K562 (cell line): ENCODE measurements around the gene HCN3. TPM values are rescaled to one million over a fixed set of nuclear protein-coding genes. Genes with fewer than 3 reads are reported as not detected.

Experiments used
- C11orf30 ChIP-seq: fragments of 450-650 bp; IDR thresholded peaks from 2 replicates; pipeline ENCODE4 v1.6.1; 2016; ENCODE audit warnings: low read depth, mild to moderate bottlenecking
- HNRNPLL ChIP-seq: fragments of 200-400 bp; formaldehyde crosslinking; IDR thresholded peaks from 2 replicates; pipeline ENCODE4 v1.6.1; 2017; ENCODE audit warnings: low read length, low read depth, mild to moderate bottlenecking; ENCODE audit not compliant: poor library complexity, severe bottlenecking
- NRF1 ChIP-seq, 2 experiments: fragments of 450-650 bp; IDR thresholded peaks in 1 of 2; conservative IDR thresholded peaks in 1 of 2; 2 replicates each; pipeline ENCODE4 v1.6.1; 2014; ENCODE audit warnings: mild to moderate bottlenecking in 2 of 2
- POLR2G ChIP-seq: fragments of 200-400 bp; formaldehyde crosslinking; IDR thresholded peaks from 2 replicates; pipeline ENCODE4 v1.6.1; 2017; ENCODE audit warnings: low read depth, mild to moderate bottlenecking, antibody characterized with exemption, low read length, moderate library complexity
- ZNF174 ChIP-seq: fragments of 250-450 bp; sonication (Bioruptor Pico); IDR thresholded peaks from 2 replicates; pipeline ENCODE4 v1.4.0; 2020; ENCODE audit warnings: mild to moderate bottlenecking
- ZNF77 ChIP-seq: fragments of 250-450 bp; sonication (Bioruptor Pico); IDR thresholded peaks from 2 replicates; pipeline ENCODE4 v1.5.0; 2020
- polyA plus RNA-seq, 8 experiments: library from polyadenylated mRNA; depleted of rRNA in 4 of 8; stranded (reverse) in 5 of 8; unstranded in 3 of 8; fragments of >200 nt; fragmentation: Nextera tagmentation in 2 of 8; fragmentation: Illumina TruSeq in 1 of 8; extraction: Ambion mirVana in 2 of 8; extraction: Trizol in 1 of 8; gene quantifications; 2 replicates each; pipeline versions ENCODE4 v1.2.1 to v1.2.3, GENCODE V29; 2011 to 2014; ENCODE audit warnings: inconsistent platforms in 1 of 8, missing spikeins in 1 of 8
- total RNA-seq, 7 experiments: library from RNA; depleted of rRNA in 6 of 7; stranded (reverse); fragments of >200 nt in 6 of 7; fragmentation: Illumina TruSeq in 2 of 7; extraction: Trizol in 2 of 7; gene quantifications; 2 replicates each; pipeline versions ENCODE4 v1.2.1 to v1.2.3, GENCODE V29; 2011 to 2021; ENCODE audit warnings: low replicate concordance in 1 of 7
- TF ChIP-seq, protein P1 (sequence below): fragments of 450-650 bp; IDR thresholded peaks from 2 replicates; pipeline ENCODE4 v1.6.1; 2016; ENCODE audit warnings: mild to moderate bottlenecking, moderate library complexity
- TF ChIP-seq, protein P2 (sequence below): sonication (generic); formaldehyde crosslinking; IDR thresholded peaks from 2 replicates; pipeline ENCODE4 v1.8.1; 2023; ENCODE audit warnings: mild to moderate bottlenecking, missing genetic modification reagents, moderate library complexity
- TF ChIP-seq, protein P3 (sequence below): fragments of 450-650 bp; conservative IDR thresholded peaks from 2 replicates; pipeline ENCODE4 v1.6.1; 2016; ENCODE audit warnings: missing genetic modification characterization, low read depth, mild to moderate bottlenecking, control low read depth, missing compliant biosample characterization

Gene HCN3
- total and polyA plus RNA-seq, 9 of the 15 experiments (the other 6 are each of a cell fraction or from before 2014, with no cell fraction given) = 0.91 to 9.7 (median 3.9) TPM

DNA sequence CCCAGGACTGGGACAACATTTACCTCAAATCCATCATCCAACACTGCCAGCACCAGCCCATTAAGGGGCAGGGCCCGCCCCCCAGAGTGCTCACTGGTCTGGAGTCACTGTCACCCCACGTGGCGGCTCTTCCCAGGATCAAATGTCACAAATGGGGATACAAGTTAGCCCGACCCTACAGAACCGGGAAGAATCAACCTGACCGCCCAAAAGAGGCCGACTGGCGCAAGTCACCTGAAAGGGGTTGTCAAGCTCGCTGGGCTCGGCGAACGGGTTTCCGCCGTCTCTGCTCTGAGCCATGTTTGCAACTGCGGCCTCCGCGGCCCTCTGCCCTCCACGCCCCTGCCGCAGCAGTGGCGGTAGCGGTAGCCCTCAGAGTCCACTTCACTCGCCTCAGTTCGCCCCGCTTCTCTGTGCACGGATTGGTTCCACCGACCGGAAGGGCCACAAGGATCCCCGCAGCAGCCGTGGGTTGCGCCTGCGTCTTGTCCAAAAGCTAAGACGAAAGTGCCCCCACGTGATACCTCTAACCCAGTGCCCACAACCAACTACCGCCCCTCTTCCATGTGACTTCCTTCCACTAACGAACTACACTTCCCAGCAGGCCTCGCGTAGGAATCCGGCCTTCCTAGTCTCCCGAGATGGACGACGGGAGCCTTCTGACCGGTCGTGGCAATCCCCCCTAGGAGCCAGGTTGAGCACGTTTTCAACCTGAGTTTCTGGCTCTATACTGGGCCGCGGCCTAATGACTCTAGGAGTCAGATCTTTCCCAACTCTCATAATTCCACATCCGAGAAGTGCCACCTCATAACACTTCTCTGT, 15.2 kb upstream of the HCN3 start, which contains the start of gene SCAMP3 (continued):
- TF ChIP-seq, protein P1, sequence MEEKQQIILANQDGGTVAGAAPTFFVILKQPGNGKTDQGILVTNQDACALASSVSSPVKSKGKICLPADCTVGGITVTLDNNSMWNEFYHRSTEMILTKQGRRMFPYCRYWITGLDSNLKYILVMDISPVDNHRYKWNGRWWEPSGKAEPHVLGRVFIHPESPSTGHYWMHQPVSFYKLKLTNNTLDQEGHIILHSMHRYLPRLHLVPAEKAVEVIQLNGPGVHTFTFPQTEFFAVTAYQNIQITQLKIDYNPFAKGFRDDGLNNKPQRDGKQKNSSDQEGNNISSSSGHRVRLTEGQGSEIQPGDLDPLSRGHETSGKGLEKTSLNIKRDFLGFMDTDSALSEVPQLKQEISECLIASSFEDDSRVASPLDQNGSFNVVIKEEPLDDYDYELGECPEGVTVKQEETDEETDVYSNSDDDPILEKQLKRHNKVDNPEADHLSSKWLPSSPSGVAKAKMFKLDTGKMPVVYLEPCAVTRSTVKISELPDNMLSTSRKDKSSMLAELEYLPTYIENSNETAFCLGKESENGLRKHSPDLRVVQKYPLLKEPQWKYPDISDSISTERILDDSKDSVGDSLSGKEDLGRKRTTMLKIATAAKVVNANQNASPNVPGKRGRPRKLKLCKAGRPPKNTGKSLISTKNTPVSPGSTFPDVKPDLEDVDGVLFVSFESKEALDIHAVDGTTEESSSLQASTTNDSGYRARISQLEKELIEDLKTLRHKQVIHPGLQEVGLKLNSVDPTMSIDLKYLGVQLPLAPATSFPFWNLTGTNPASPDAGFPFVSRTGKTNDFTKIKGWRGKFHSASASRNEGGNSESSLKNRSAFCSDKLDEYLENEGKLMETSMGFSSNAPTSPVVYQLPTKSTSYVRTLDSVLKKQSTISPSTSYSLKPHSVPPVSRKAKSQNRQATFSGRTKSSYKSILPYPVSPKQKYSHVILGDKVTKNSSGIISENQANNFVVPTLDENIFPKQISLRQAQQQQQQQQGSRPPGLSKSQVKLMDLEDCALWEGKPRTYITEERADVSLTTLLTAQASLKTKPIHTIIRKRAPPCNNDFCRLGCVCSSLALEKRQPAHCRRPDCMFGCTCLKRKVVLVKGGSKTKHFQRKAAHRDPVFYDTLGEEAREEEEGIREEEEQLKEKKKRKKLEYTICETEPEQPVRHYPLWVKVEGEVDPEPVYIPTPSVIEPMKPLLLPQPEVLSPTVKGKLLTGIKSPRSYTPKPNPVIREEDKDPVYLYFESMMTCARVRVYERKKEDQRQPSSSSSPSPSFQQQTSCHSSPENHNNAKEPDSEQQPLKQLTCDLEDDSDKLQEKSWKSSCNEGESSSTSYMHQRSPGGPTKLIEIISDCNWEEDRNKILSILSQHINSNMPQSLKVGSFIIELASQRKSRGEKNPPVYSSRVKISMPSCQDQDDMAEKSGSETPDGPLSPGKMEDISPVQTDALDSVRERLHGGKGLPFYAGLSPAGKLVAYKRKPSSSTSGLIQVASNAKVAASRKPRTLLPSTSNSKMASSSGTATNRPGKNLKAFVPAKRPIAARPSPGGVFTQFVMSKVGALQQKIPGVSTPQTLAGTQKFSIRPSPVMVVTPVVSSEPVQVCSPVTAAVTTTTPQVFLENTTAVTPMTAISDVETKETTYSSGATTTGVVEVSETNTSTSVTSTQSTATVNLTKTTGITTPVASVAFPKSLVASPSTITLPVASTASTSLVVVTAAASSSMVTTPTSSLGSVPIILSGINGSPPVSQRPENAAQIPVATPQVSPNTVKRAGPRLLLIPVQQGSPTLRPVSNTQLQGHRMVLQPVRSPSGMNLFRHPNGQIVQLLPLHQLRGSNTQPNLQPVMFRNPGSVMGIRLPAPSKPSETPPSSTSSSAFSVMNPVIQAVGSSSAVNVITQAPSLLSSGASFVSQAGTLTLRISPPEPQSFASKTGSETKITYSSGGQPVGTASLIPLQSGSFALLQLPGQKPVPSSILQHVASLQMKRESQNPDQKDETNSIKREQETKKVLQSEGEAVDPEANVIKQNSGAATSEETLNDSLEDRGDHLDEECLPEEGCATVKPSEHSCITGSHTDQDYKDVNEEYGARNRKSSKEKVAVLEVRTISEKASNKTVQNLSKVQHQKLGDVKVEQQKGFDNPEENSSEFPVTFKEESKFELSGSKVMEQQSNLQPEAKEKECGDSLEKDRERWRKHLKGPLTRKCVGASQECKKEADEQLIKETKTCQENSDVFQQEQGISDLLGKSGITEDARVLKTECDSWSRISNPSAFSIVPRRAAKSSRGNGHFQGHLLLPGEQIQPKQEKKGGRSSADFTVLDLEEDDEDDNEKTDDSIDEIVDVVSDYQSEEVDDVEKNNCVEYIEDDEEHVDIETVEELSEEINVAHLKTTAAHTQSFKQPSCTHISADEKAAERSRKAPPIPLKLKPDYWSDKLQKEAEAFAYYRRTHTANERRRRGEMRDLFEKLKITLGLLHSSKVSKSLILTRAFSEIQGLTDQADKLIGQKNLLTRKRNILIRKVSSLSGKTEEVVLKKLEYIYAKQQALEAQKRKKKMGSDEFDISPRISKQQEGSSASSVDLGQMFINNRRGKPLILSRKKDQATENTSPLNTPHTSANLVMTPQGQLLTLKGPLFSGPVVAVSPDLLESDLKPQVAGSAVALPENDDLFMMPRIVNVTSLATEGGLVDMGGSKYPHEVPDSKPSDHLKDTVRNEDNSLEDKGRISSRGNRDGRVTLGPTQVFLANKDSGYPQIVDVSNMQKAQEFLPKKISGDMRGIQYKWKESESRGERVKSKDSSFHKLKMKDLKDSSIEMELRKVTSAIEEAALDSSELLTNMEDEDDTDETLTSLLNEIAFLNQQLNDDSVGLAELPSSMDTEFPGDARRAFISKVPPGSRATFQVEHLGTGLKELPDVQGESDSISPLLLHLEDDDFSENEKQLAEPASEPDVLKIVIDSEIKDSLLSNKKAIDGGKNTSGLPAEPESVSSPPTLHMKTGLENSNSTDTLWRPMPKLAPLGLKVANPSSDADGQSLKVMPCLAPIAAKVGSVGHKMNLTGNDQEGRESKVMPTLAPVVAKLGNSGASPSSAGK = no peak; the same call in 1 of the 2 replicates
- peak; percentile 96 for TF ChIP-seq POLR2G
- TF ChIP-seq, protein P2, sequence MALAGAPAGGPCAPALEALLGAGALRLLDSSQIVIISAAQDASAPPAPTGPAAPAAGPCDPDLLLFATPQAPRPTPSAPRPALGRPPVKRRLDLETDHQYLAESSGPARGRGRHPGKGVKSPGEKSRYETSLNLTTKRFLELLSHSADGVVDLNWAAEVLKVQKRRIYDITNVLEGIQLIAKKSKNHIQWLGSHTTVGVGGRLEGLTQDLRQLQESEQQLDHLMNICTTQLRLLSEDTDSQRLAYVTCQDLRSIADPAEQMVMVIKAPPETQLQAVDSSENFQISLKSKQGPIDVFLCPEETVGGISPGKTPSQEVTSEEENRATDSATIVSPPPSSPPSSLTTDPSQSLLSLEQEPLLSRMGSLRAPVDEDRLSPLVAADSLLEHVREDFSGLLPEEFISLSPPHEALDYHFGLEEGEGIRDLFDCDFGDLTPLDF = no peak
- TF ChIP-seq ZNF77 (CRISPR knock-in tag) = peak; percentile 92
- TF ChIP-seq, protein P3, sequence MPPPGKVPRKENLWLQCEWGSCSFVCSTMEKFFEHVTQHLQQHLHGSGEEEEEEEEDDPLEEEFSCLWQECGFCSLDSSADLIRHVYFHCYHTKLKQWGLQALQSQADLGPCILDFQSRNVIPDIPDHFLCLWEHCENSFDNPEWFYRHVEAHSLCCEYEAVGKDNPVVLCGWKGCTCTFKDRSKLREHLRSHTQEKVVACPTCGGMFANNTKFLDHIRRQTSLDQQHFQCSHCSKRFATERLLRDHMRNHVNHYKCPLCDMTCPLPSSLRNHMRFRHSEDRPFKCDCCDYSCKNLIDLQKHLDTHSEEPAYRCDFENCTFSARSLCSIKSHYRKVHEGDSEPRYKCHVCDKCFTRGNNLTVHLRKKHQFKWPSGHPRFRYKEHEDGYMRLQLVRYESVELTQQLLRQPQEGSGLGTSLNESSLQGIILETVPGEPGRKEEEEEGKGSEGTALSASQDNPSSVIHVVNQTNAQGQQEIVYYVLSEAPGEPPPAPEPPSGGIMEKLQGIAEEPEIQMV = no peak
- no peak for TF ChIP-seq ZNF174 (CRISPR knock-in tag)
- peak; percentile 38 for TF ChIP-seq C11orf30
- TF ChIP-seq HNRNPLL = peak; percentile 79
- TF ChIP-seq NRF1 (conservative IDR thresholded peaks at IDR 0.05 in 1 of 2, IDR thresholded peaks at IDR 0.05 in 1 of 2) = peak; percentile 94 to 95
